ENCODE data around the gene C2orf68.
"Not testable (repeated sequence)": the region's sequence is repeated elsewhere in the genome, so short reads cannot be mapped to it uniquely, and the experiment has no call there.

C2orf68 gene

GRCh38 chr2:85628658-85629057, 16.8 kb upstream of the C2orf68 start:
- DNase-seq (ENCODE audit: low spot score) = no peak

GRCh38 chr2:85623991-85624390, 12.1 kb upstream of the C2orf68 start:
- no peak for DNase-seq (ENCODE audit: low spot score)

- DNase-seq (ENCODE audit: low spot score) = no peak
Observed at GRCh38 chr2:85621338-85621737, 9.5 kb upstream of the C2orf68 start.

DNA sequence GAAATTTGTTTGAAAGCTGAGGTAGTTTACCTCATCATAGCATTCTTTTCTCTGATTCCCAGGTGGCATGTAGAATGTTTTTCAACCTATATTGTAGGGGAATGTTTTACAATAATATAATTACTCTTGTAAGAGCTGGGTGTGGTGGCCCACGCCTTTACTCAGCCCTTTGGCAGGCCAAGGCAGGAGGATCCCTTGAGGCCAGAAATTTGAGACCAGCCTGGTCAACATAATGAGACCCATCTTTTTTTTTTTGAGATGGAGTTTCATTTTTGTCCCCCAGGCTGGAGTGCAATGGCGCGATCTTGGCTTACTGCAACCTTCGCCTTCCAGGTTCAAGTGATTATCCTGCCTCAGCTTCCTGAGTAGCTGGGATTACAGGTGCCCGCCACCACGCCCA, 7.8 kb upstream of the C2orf68 start:
- DNase-seq (ENCODE audit: low spot score) = no peak

- not testable (repeated sequence) for DNase-seq (ENCODE audit: low spot score)
Observed at GRCh38 chr2:85617723-85618122, 5.9 kb upstream of the C2orf68 start.

DNA sequence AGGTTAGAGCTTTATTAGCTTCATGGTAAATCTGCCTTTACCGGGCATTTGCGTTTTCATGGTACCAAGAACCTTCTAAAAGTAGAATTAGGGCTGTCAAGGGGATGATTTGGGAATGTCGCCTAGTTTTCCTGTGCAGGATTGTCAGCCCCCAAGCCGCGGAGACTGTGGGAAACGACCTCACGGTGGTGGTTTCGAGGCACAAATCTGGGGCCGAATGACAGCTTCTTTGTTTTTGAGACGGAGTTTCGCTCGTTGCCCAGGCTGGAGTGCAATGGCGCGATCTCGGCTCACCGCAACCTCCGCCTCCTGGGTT, 3.5 kb upstream of the C2orf68 start:
- DNase-seq (ENCODE audit: low spot score) = no peak

DNA sequence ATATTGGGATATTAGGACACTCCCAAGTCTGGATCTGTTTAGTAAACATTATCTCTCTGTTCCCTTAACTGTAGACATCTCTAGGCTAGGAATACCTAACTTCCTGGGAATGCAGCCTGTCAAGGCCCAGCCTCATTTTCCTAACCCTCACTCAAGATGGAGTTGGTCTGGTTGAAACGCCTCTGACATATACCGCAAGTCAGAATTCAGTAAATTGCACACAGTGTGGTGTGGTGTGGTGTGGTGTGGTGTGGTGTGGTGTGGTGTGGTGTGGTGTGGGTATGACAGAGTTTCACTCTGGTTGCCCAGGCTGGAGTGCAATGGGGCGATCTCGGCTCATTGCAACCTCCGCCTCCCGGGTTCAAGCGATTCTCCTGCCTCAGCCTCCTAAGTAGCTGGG, 2.9 kb upstream of the C2orf68 start:
- DNase-seq (ENCODE audit: low spot score) = not testable (repeated sequence)

- DNase-seq (ENCODE audit: low spot score) = no peak
Observed at GRCh38 chr2:85613717-85614515, 2.0 kb upstream of the C2orf68 start.

GRCh38 chr2:85611217-85611704, 605 bp downstream of the C2orf68 start:
- no peak for DNase-seq (ENCODE audit: low spot score)

- DNase-seq (ENCODE audit: low spot score) = no peak
Observed at GRCh38 chr2:85607268-85608215, 4.3 kb downstream of the C2orf68 start.

GRCh38 chr2:85606116-85606455, 5.8 kb downstream of the C2orf68 start:
- DNase-seq (ENCODE audit: low spot score) = no peak

DNA sequence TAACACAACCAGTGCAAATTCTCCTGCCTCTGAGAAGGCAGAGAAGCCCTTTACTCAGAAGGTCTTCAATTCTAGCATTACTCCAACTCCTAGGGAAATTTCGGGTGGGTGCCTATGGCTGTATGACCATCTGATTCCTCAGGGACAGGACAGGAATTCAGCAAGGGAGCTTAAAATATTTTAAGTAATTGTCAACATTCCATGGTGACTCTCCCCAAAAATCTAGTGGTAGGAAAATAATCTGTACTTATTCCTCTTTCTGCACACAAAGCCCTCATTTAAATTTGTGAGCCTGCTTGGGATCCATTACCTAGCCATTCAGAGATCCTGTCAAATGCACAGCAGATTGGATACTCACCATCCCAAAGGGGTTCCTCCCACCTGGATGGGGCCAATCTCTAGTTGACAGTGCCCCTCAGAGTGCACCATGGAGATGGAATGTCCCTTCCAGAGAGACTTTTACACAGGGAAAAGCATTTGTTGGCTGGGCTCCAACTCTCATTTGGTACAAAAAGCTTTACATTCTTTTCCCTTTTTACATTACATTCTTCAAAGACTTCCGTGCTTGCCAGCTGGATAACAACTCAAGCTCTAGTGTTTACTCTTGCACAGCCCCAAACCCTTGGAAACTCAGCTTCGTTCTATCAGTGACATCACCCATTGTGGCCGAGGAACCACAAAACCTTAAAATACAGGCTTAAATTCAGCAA, 6.3 kb downstream of the C2orf68 start:
- no peak for DNase-seq (ENCODE audit: low spot score)

DNA sequence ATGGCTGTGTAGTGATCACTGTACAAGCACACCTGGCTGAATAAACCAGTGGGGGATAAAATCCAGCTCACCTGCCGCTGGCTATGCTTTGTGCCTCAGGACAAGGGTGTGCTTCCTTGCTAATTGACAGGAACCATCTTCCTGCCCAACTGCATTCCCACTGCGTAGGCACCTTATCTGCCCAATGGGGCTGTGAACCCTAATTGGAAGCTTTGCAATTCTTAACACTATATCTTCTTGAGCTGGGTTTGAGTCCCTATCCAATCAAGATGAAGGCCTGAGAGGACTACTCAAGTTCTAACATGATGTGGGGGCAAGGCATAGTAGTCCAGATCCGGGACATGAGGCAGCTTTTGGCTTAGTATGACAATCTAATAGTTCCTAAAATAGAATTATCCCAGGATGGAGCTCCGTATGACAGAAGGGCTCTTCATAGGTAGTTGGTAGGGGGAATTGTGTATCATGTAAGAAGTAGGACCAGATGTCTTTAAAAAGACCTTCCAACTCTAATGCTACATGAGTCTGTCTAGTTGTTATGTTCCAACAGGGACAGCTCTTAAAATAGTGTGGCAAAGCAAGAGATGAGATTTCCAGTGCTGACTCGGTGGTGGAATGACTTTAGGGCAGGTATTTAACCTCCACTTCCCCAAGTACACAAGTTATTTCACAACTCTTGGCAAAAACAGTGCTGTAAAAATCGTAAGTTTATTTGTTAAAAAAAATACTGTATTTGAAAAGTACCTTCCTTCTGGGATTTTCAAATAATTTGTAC, 7.1 kb downstream of the C2orf68 start:
- no peak for DNase-seq (ENCODE audit: low spot score)

- not testable (repeated sequence) for DNase-seq (ENCODE audit: low spot score)
Observed at GRCh38 chr2:85604133-85604444, 7.8 kb downstream of the C2orf68 start.

DNA sequence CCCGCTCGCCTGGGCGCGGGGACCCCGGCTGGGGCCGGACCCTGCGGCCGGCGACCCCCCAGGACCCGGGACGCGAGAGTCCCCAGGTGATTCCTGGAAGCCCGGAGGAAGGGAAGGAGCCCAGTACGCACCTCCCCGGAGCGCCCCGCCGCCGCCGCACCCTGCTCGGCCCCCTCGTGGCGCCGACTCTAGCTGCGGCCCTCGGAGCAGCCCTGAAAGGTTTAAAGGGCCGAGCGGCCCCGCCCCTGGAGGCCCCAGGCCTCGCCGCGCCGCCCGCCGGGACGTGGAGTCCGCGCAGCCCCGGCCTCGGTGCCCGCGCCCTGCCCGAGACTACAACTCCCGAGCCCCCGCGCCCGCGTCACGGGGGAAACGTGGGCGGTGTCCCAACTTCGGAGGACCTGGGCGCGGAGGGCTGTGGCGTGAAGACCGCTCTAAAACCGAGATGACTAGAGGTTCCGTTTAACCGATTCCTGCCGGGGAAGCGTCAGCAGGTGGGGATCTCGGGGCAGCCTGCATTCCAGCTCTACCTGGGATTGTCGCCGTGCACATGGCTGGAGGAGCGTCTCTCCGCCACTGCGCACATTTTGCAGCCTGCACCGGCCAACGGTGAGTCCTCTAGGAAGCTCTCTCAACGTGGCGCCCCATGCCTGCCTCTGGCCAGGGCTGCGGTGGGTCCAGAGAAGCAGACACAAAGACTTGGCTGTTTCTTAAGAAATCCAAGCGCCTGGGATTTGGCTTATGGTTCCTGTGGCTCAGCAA, 9.2 kb downstream of the C2orf68 start, which contains the start of gene TMEM150A:
TSS of gene TMEM150A (minus strand) at position 223 of the 759 bp plus-strand sequence. CDS start 750 bp downstream, outside the sequence.
- DNase-seq (ENCODE audit: low spot score) = peak; percentile 87

DNA sequence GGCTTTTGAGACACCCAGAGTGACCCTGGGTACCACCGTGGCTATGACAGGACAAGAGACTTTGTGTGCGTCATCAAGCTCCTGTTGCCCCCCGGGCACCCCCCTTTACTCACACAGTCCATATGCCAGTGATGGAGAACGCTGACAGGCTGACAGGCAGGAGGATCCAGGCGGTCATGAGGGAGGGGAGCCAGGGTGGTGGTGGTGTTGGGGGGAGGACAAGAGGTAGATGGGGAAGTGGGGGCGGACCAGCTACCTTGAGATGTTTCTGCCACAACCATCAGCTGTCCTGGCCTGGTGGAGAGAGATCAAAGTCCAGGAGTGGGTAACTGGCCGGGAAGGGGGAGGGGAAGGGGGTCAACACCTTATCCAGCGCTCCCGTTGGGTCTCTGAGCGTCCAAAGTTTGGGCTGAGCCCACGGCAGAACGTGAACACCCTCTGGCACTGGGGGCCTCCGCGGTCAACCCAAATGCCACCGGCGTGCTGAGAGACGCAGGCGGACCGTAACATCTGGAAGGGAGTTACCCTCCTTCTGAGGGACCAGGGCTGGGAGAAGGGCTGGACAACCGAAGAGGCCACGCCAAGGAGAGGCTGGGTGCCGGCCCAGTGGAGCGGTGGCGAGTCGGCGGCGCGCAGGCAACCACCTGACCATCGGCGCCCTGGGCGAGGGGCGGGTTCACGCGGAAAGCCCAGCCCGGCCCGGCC, 9.9 kb downstream of the C2orf68 start:
- DNase-seq (ENCODE audit: low spot score) = no peak

GRCh38 chr2:85600951-85601770, 10.7 kb downstream of the C2orf68 start:
- no peak for DNase-seq (ENCODE audit: low spot score)

- no peak for DNase-seq (ENCODE audit: low spot score)
Observed at GRCh38 chr2:85600235-85600575, 11.7 kb downstream of the C2orf68 start.

DNA sequence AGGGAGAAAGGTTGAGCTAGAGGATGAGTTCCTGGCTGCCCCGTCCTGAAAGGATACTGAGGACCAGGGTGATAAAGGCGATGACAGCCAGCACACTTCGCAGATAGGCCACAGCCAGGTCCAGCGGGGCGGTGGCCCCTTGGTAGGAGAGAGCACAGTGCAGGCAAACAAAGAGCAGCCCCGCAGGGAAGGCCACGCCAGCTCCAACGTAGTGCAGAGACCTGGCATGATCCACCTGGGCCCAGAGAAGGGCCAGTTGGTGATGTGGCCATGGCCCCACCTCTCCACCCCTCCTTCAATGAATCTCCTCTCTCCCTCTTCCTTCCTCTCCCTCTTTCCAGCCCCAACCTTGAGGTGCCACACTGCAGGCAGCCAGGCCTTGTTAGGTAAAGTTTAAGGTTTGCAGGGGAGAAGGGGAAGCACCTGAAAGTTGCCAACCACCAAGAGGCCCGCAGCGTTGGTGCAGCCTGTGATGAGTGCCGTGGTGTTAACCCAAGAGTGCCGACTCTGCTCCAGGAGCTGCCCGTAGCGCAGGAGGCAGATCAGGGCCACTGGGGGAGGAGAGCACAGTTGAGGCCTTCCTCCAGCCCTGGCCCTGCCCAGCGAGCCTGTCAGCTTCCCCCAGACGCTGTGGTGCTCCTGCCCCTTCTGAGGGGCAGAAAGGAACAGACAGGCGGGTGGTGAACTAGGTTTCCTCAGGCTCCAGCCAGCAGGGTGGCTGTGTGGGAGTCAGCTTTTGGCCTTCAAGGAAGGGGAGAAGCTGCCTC, 12.2 kb downstream of the C2orf68 start:
- DNase-seq (ENCODE audit: low spot score) = no peak

Measured in CD4-positive, alpha-beta T cell treated with Interleukin-6 at 100 ng/mL for 8 hours (primary cell).